ENCODE results near the gene IARS1.

The IARS1 gene

DNA sequence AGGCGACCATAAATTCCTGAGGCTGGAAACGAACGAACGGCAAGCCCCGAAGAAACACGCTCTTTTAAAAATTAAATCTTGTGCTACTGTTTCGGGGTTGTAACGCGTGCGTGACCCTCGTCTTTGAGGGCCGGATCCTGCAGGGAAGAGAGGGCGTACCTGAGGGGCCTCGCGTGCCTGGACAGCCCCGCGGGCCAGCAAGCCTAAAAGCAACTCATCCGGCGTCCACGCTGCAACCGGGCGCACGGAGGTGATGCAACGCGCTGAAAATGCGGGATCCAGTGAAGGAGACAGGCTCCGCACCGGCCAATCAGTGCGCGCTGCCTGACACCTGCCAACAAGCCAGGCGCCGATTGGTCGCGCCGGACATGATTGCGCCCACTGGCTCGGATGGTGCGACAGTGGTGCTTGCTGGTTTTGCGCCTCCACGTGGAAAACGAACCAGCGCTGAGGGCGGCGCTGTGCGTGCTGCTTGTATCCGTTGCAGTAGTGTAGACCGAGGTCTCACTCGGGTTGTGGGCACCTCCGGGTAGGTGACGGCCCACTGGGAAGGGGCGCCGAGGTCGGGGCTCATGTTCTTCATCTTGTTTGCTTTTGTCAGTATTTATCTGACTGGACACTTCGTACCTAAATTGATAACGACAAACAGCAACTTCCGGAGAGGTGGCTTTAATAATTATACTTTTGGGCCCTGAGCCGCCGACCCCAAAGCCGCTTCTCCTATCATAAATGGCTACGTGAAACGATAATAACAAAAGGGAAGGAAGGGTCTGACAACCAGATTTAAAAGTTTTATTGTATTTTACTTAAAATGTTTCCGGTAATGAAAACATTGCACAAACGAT is at the start of gene IARS1:
Gene IARS1, minus strand, starts transcription at position 246 of the 845 bp plus-strand sequence. CDS start 4,278 bp downstream, outside the sequence.
- Histone ChIP-seq H3K4me3 (ENCODE audit: low read depth in 1 of 2, low read length in 2 of 2) (peak within 1 kb of the TSS; percentile 83 to 94), H3K27me3 (ENCODE audit: low read depth, low read length) (no peaks in the 10 kb centered on the region), H3K27ac (ENCODE audit: low read length) (peak within 1 kb of the TSS; percentile 82), H3K4me1 (ENCODE audit: control insufficient read depth in 1 of 2, insufficient read depth in 2 of 2, low read length in 2 of 2) (peaks cover 5 to 24% of the 10 kb centered on the region in 2 donors), H3K36me3 (ENCODE audit: control insufficient read depth in 1 of 2, insufficient read depth in 2 of 2, low read length in 2 of 2) (peaks cover 11 to 18% of the 10 kb centered on the region in 2 donors), H3K9me3 (ENCODE audit: control insufficient read depth in 1 of 2, low read length in 2 of 2) (no peaks in the 10 kb centered on the region)

GRCh38 chr9:92342825-92343488 is 49.5 kb upstream of the IARS1 start:
- no peak overlapping the region for H3K27ac ChIP-seq (ENCODE audit: low read length)
- peaks cover 0 to 7% of the 10 kb centered on the region in 2 donors for H3K36me3 ChIP-seq (ENCODE audit: control insufficient read depth in 1 of 2, insufficient read depth in 2 of 2, low read length in 2 of 2)
- peaks cover 0 to 8% of the 10 kb centered on the region in 2 donors for H3K4me1 ChIP-seq (ENCODE audit: control insufficient read depth in 1 of 2, insufficient read depth in 2 of 2, low read length in 2 of 2)
- H3K9me3 ChIP-seq (ENCODE audit: control insufficient read depth in 1 of 2, low read length in 2 of 2), result no peaks in the 10 kb centered on the region
- no peaks in the 10 kb centered on the region for H3K27me3 ChIP-seq (ENCODE audit: low read depth, low read length)
- no peak overlapping the region for H3K4me3 ChIP-seq (ENCODE audit: low read depth in 1 of 2, low read length in 2 of 2)

DNA sequence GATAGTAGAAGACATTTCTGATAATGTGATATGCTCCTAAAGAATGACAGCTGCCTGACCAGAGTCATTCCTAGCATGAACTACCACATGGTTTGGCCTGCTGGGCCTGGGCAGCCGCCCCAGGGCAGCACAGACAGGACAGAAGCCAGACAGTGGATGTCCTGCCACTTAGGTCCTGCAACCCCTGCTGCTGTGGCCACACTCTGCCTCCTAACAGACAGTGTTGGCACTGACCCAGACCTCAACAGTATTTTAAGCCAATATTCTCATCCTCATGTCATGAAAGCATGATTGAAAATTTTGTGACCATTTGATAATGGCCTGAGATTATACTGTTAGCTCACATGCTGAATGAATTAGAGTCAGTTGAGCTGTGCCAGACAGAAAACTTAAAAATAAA is 48.1 kb upstream of the IARS1 start:
- Histone ChIP-seq H3K4me3 (ENCODE audit: low read depth in 1 of 2, low read length in 2 of 2) (no peak overlapping the region), H3K36me3 (ENCODE audit: control insufficient read depth in 1 of 2, insufficient read depth in 2 of 2, low read length in 2 of 2) (peaks cover 0 to 7% of the 10 kb centered on the region in 2 donors), H3K27me3 (ENCODE audit: low read depth, low read length) (no peaks in the 10 kb centered on the region)

GRCh38 chr9:92333282-92333634 is 39.8 kb upstream of the IARS1 start:
- no peaks in the 10 kb centered on the region for H3K9me3 ChIP-seq (ENCODE audit: control insufficient read depth in 1 of 2, low read length in 2 of 2)
- no peak overlapping the region for H3K4me3 ChIP-seq (ENCODE audit: low read depth in 1 of 2, low read length in 2 of 2)
- H3K27ac ChIP-seq (ENCODE audit: low read length), result no peak overlapping the region
- H3K4me1 ChIP-seq (ENCODE audit: control insufficient read depth in 1 of 2, insufficient read depth in 2 of 2, low read length in 2 of 2), result no peaks in the 10 kb centered on the region
- peaks cover 0 to under 1% of the 10 kb centered on the region in 2 donors for H3K36me3 ChIP-seq (ENCODE audit: control insufficient read depth in 1 of 2, insufficient read depth in 2 of 2, low read length in 2 of 2)
- H3K27me3 ChIP-seq (ENCODE audit: low read depth, low read length), result no peaks in the 10 kb centered on the region

More for the DNA sequence above, 48.1 kb upstream of the IARS1 start:
- H3K27ac ChIP-seq (ENCODE audit: low read length), result no peak overlapping the region
- H3K4me1 ChIP-seq (ENCODE audit: control insufficient read depth in 1 of 2, insufficient read depth in 2 of 2, low read length in 2 of 2), result peaks cover 0 to 8% of the 10 kb centered on the region in 2 donors
- H3K9me3 ChIP-seq (ENCODE audit: control insufficient read depth in 1 of 2, low read length in 2 of 2), result no peaks in the 10 kb centered on the region

DNA sequence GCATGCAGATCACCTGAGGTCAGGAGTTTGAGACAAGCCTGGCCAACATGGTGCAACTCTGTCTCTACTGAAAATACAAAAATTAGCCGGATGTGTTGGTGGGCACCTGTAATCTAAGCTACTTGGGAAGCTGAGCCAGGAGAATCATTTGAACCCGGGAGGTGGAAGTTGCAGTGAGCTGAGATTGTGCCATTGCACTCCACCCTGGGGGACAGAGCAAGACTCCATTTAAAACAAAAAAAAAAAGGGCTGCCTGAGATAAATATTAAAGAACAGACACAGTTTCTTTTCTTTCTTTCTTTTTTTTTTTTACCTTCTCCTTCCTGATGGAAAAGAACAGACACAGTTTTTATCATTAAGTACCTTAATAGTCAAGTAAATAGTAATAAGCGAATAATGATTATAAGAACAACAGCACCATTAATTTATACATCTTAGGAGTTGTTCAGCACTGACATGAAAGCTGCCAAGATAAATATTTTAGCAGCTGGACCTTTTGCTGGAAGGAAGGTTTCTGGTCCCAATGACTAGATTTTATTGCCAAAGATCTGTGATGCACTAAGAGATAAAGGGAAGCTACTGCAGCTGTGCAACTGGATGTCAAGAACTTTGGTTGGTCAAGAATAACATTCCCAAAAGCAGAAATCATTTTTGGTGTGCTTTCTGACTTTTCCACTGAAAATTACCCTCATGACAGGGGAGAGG is 39.2 kb upstream of the IARS1 start:
- Histone ChIP-seq H3K36me3 (ENCODE audit: control insufficient read depth in 1 of 2, insufficient read depth in 2 of 2, low read length in 2 of 2) (no peaks in the 10 kb centered on the region), H3K27ac (ENCODE audit: low read length) (no peak overlapping the region), H3K4me1 (ENCODE audit: control insufficient read depth in 1 of 2, insufficient read depth in 2 of 2, low read length in 2 of 2) (no peaks in the 10 kb centered on the region), H3K9me3 (ENCODE audit: control insufficient read depth in 1 of 2, low read length in 2 of 2) (no peaks in the 10 kb centered on the region), H3K27me3 (ENCODE audit: low read depth, low read length) (no peaks in the 10 kb centered on the region), H3K4me3 (ENCODE audit: low read depth in 1 of 2, low read length in 2 of 2) (no peak overlapping the region)

- H3K9me3 ChIP-seq (ENCODE audit: control insufficient read depth in 1 of 2, low read length in 2 of 2), result no peaks in the 10 kb centered on the region
- H3K4me3 ChIP-seq (ENCODE audit: low read depth in 1 of 2, low read length in 2 of 2), result no peak overlapping the region
- H3K27ac ChIP-seq (ENCODE audit: low read length), result no peak overlapping the region
- peaks cover under 1% of the 10 kb centered on the region in 2 donors for H3K36me3 ChIP-seq (ENCODE audit: control insufficient read depth in 1 of 2, insufficient read depth in 2 of 2, low read length in 2 of 2)
- H3K27me3 ChIP-seq (ENCODE audit: low read depth, low read length), result no peaks in the 10 kb centered on the region
- peaks cover 9 to 22% of the 10 kb centered on the region in 2 donors for H3K4me1 ChIP-seq (ENCODE audit: control insufficient read depth in 1 of 2, insufficient read depth in 2 of 2, low read length in 2 of 2)
Observed at GRCh38 chr9:92328225-92328624, 34.7 kb upstream of the IARS1 start.

DNA sequence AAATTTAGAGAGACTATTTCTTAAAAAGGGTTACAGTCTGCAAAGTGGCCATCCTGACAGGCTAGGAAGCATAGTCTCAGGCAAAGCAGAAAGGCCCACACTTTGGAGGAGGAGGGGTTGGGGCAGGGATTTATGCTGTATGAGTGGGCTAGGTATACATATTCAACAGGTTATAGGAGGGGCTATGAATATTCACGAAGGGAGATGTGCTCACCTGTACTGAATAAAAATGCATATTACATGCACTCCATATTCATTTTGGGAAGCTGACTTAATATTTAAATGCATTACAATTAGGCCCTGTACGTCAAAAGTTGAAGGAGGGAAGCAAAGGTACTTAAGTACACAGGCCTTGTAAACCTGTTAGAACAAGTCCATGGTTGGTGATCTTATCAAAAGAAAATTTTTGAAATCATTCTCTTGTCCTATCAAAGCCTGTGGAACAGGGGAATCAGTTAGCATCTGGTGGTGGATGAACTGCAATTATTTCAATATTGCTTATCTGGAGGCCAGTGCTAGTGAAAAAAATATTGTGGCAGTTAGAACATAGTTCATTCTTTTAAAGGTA is 33.9 kb upstream of the IARS1 start:
- no peaks in the 10 kb centered on the region for H3K9me3 ChIP-seq (ENCODE audit: control insufficient read depth in 1 of 2, low read length in 2 of 2)
- H3K4me1 ChIP-seq (ENCODE audit: control insufficient read depth in 1 of 2, insufficient read depth in 2 of 2, low read length in 2 of 2), result peaks cover 9 to 22% of the 10 kb centered on the region in 2 donors
- H3K27me3 ChIP-seq (ENCODE audit: low read depth, low read length), result no peaks in the 10 kb centered on the region
- peaks cover 6 to 9% of the 10 kb centered on the region in 2 donors for H3K36me3 ChIP-seq (ENCODE audit: control insufficient read depth in 1 of 2, insufficient read depth in 2 of 2, low read length in 2 of 2)
- H3K4me3 ChIP-seq (ENCODE audit: low read depth in 1 of 2, low read length in 2 of 2), result no peak overlapping the region
- H3K27ac ChIP-seq (ENCODE audit: low read length), result no peak overlapping the region

- H3K27me3 ChIP-seq (ENCODE audit: low read depth, low read length), result no peaks in the 10 kb centered on the region
- H3K9me3 ChIP-seq (ENCODE audit: control insufficient read depth in 1 of 2, low read length in 2 of 2), result no peaks in the 10 kb centered on the region
- H3K27ac ChIP-seq (ENCODE audit: low read length), result peak overlapping the region; percentile 99
- H3K4me1 ChIP-seq (ENCODE audit: control insufficient read depth in 1 of 2, insufficient read depth in 2 of 2, low read length in 2 of 2), result peaks cover 9 to 22% of the 10 kb centered on the region in 2 donors
- H3K4me3 ChIP-seq (ENCODE audit: low read depth in 1 of 2, low read length in 2 of 2), result peak overlapping the region; percentile 80 to 81
- H3K36me3 ChIP-seq (ENCODE audit: control insufficient read depth in 1 of 2, insufficient read depth in 2 of 2, low read length in 2 of 2), result peaks cover 6 to 14% of the 10 kb centered on the region in 2 donors
Observed at GRCh38 chr9:92325991-92326500, 32.5 kb upstream of the IARS1 start.

DNA sequence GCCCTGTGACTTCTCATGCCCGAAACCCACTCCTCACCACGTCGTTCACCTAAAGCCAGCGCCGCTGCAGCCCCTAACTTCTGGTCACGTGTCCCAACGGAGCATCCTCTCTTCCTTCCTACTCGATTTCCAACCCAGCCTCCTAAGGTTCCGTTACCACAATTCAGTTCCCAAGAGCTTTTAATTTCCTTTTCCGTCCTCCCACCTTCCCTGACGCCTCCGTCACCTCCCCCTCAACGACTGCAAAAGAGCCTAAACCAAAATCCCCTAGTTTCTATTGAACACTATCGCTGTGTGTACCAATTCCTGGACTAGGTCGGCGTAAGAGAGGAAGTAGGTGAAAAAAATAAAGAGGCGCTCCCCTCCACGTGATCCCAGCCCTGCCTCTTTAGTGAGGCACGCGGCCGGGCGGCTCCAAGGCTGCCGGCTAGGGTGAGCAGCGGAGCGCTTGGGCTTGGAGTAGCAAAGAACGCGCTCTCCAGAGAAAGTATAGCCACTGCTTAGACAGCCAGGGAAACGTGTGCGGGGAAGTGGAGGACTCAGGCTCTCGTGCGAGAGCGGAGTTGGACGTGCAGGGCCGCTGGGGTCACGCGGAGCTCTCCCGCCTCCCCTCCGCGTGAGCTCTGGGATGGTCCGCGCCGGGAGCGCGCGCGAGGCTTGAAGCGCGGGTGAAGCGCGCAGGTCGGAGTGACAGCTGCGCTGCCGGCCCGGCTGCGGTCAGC is 31.9 kb upstream of the IARS1 start, which contains the start of the genes CENPP and NOL8:
Gene CENPP, plus strand, starts transcription at position 685 of the 722 bp plus-strand sequence.
Gene NOL8, minus strand, starts transcription at position 82 of the 722 bp plus-strand sequence. CDS start 1,189 bp downstream, outside the sequence.
- peak within 1 kb of the TSS; percentile 99 for H3K27ac ChIP-seq (ENCODE audit: low read length)
- no peaks in the 10 kb centered on the region for H3K9me3 ChIP-seq (ENCODE audit: control insufficient read depth in 1 of 2, low read length in 2 of 2)
- peak within 1 kb of the TSS; percentile 80 to 81 for H3K4me3 ChIP-seq (ENCODE audit: low read depth in 1 of 2, low read length in 2 of 2)
- no peaks in the 10 kb centered on the region for H3K27me3 ChIP-seq (ENCODE audit: low read depth, low read length)
- H3K4me1 ChIP-seq (ENCODE audit: control insufficient read depth in 1 of 2, insufficient read depth in 2 of 2, low read length in 2 of 2), result peaks cover 9 to 22% of the 10 kb centered on the region in 2 donors
- H3K36me3 ChIP-seq (ENCODE audit: control insufficient read depth in 1 of 2, insufficient read depth in 2 of 2, low read length in 2 of 2), result peaks cover 6 to 15% of the 10 kb centered on the region in 2 donors

GRCh38 chr9:92324889-92325268 is 31.4 kb upstream of the IARS1 start:
- peak overlapping the region; percentile 80 to 81 for H3K4me3 ChIP-seq (ENCODE audit: low read depth in 1 of 2, low read length in 2 of 2)
- H3K36me3 ChIP-seq (ENCODE audit: control insufficient read depth in 1 of 2, insufficient read depth in 2 of 2, low read length in 2 of 2), result peaks cover 10 to 20% of the 10 kb centered on the region in 2 donors
- H3K27me3 ChIP-seq (ENCODE audit: low read depth, low read length), result no peaks in the 10 kb centered on the region
- H3K27ac ChIP-seq (ENCODE audit: low read length), result peak overlapping the region; percentile 99
- H3K4me1 ChIP-seq (ENCODE audit: control insufficient read depth in 1 of 2, insufficient read depth in 2 of 2, low read length in 2 of 2), result peaks cover 9 to 22% of the 10 kb centered on the region in 2 donors
- H3K9me3 ChIP-seq (ENCODE audit: control insufficient read depth in 1 of 2, low read length in 2 of 2), result no peaks in the 10 kb centered on the region
